HG03025 (cell line): ENCODE results near the gene IRF1.
A peak's percentile ranks its signal among the peaks of the same experiment; 100 is the strongest.
"Not testable (repeated sequence)": the region's sequence is repeated elsewhere in the genome, so short reads cannot be mapped to it uniquely, and the experiment has no call there.

Experiments used
- ATAC-seq: cut with Tn5 transposase; IDR thresholded peaks from one replicate; pipeline ENCODE4 v1.9.1; 2021; ENCODE audit warnings: mild to moderate bottlenecking, moderate library complexity; ENCODE audit not compliant: unreplicated experiment, low FRiP score

IRF1 gene

DNA sequence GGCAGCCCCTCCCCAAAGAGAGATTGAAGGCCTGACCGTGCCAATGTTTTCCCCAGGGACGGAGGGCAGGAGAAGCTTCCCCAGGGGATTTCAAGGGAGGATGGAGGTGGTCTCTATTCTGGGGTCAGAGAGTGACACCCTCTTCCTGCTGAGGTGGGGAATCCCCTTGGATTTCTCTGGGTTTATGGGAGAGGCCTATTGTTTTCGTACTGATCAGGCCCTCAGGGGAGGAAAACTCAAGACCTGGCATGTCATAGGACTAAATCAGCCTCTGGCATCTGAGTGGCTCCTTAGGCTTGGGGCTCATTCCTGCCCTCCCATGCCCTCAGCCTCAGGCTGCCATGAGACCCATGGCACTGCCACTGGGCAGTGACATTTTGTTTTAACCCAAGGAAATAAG, 44.6 kb downstream of the IRF1 start:
- ATAC-seq: no peak

DNA sequence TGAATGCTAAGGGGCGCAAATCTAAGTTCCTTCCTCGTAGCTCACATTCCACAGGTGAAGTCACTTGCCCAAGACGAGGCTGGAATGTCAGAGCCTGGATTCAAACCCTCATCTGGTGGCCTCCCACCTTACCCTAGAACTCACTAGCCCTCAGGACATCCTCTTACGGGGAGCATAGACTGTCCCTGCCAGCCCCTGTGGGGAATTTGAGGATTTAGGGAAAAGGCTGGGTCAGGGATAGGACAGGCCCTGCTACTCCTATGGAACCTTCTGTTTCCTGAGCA, 45.0 kb downstream of the IRF1 start:
- ATAC-seq: no peak

DNA sequence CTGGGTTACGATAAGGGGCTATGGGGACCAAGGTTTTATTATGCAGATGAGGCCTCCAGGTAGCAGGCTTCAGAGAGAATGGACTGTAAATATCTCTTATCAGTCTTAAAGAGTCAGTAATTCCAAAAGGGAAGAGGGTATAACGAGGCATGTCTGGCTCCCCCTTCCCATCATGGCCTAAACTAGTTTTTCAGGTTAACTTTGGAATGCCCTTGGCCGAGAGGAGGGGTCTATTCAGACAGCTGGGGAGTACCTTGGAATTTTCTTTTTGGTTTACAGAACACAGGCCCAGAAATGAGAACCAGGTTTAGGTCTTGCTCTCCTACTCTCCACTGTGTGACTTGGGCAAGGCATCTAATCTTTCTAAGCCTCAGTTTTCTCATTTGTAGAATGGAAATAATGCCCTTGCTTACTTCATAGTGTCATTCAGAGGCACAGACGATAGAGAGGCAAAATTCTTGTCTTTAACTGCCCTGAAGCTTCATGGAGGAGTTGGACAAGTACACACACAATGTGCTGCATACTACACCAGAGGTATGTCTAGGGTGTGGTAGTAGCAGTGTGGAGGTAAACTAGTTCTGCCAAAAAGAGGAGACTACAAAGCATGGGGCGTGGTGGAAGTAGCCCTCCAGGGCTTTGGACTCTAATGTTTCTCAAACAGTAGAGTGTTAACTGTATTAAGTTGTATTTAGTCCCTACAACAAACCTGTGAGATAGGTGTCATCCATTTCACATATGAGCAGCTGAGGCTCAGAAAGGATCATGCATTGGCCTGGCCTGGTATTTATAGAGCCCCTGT, 45.5 kb downstream of the IRF1 start:
- no peak for ATAC-seq

DNA sequence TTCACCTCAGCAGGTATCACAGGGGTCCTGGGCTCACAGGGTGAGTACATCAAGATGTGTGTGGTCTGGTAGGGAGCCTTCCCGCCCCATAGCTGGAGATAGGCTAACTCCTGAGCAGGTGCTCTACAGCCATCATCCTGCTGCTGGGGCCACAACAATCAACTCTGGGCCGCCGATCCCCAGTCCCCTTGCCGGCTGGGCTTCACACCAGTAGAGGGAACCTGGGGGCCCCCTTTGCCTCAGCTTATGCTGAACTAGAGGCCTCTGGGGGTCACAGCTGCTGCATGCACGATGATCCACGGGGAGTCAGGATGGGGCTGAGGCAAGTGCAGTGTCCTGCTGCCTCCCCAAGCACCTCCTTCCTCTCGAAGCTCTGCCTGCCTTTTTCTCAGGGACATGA, 46.5 kb downstream of the IRF1 start:
- no peak for ATAC-seq

DNA sequence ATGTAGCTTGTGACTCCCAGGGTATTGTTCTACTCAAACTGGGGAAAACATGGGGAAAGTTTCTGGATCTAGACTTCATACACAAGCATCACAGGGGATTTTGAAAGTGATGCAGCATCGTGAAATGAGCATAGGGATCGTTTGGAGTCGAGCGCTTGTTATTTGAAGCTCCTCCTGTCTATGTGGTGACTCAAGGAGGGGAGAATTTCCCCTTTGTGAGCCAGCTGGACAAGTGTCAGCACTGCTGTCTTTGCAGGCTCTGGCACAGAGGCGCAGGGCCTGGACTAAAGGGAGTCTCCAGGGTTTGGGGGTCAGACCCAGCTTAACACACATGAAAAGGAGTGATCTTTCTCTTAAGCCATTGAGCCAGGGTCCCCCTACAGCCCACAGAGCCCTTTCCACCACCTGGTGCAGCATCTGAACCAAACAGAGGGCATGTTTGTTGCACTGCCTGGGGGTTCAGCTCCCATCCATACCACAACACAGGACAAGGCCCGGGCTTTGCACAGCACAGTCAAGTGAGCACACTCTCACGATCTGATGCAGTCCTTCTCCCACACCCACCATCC, 51.0 kb downstream of the IRF1 start:
- ATAC-seq: no peak

DNA sequence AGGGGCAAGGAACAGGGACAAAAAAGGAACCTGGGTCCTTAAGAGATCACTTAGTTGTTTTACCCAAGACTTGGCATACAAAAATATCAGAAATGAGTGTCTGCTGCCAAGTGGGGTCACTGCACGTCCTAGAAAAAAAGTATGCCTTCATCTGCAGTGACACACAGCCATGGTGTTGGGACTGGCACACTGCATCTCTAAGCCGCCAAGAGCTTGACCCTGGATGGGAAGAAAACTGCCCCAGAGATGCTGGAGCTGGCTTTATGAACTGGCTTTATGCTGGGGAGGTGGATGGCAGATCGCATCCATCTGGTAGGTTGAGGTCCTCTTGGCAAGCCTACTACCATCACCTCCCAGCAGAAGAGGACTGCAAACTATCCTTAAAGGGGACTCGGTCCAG, 51.7 kb downstream of the IRF1 start:
- ATAC-seq: no peak

DNA sequence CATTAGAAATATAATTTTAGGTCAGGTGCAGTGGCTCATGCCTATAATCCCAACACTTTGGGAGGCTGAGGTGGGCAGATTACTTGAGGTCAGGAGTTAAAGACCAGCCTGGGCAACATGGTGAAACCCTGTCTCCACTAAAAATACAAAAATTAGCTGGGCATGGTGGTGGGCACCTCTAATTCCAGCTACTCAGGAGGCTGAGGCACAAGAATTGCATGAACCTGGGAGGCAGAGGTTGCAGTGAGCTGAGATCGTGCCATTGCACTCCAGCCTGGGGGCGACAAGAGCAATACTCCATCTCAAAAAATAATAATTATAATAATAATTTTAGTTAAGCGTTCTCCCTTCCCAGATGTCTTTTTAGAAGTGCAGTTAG, 52.3 kb downstream of the IRF1 start:
- ATAC-seq: not testable (repeated sequence)

DNA sequence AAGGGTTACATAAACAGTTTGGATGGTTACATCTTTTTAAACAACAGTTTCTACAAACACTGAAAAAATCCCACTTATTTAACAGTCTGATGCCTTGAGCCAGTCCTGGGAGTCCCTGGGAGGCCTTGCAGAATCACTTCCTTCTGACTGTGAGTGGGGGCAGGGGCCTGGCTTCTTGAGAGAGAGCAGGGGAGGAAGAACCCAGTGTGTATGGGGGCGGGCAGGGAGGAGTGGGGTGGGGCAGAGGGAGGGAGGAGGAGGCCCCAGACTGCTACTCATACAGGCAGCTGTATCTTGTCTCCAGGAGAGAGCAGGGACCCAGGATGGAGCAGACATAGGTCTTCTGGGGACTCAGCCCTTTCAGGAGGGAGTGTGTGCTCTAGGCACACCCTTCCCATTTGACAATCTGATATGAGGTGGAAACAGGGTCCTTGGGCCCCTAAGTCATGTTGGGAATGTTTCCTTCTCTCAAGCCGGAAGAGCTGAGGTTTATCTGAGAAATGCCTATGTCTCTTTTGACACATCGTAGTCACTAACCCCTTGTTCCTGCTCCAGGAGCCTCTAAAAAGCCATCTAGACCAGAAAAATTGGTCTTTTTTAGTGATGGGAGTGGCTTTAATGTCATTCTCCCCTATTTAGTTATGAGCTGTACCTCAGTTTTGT, 52.8 kb downstream of the IRF1 start:
- ATAC-seq: peak; percentile 72

DNA sequence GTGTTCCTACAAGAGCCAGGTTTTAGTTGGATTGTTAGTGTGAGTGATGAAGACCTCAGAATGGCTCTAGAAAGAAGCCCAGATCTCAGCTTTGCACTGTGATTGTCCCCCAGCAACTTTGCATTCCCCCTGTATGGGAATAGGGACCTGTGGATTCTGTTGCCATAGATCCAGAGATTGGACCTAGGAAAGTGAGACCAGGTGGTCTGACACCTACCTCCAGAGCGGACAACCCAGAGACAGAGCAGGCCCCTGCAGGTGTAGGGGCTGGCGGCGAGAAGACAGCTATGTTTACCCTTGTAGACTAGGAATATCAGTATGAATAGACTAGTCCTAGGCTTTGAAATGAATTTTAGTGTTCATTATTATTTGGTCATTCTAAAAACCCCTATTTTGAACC, 53.6 kb downstream of the IRF1 start:
- no peak for ATAC-seq

DNA sequence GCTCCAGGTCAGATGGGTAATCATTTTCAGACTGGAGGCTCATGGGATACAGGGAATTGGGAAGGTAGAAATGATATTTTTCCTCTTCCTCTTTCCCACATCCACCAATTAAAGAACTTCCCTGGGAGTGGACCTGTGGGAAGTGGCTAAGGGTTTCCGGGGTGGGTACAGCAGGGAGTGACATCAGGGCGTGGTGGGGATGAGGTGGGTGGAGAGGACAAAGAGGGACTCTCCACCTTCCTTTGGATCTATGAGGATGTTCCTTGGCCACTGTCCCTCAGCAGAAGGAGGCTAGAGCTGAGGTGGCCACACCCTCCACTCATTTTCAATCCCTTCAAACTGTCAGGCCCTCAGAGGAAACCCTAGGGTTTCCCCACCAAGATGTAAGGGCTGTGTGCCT, 54.7 kb downstream of the IRF1 start:
- no peak for ATAC-seq

DNA sequence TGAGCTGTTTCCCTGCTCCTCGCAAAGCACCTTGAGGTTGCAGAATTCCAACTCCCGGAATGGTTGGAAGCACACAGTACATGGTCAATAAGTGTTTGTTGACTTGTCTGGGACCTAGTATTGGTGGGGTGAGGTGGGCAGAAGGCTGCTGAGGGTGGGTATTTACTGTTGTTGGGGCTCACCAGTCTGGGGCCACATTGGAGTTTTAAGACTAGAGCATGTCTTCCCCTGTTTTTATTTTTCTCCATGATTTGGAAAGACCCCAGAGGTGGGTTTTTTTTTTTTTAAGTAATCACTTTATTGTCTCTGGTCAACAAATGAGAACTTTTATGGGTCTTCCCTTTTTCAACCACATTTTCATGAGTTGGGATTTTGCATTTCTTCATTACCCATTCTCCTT, 55.1 kb downstream of the IRF1 start:
- ATAC-seq: no peak

DNA sequence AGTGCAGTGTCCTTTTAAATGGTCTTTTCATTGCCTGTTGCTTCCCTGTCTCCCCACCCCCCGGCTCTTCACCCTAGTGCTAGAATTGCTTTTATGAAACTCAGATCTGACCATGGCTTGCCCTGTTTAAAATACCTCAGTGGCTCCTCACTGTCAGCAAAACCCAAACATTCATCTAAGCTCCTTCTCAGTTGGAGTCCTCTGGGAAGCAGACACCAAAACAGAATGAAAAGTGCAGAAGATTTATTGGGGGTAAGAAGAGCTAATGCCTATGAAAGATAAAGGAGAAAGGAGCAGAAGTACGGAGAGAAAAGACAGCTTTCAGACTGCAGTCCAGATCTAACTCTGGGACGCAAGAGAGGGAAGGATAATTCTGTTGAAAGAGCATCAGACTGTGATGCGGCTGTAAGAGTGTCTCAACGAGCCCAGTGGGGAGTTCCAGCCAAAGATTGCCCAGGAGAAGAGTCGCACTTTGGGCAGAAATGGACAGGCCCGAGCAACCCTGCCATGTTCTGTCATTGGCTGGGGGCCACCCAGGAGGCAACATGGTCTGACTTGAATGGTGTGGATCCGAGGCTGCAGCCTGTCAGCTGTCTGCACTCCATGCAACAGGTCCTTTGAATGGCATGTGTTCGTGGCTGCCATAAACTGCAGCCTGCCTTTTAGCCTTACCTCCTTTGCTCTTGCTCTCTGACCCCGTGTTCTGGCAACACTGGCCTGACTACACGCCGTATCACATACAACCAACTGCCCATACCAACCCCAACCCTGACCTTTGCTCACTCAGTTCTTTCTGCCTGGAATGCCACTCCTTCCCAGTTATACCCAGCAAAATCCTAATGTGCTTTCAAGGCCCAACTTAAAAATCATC, 55.9 kb downstream of the IRF1 start:
- ATAC-seq: no peak

DNA sequence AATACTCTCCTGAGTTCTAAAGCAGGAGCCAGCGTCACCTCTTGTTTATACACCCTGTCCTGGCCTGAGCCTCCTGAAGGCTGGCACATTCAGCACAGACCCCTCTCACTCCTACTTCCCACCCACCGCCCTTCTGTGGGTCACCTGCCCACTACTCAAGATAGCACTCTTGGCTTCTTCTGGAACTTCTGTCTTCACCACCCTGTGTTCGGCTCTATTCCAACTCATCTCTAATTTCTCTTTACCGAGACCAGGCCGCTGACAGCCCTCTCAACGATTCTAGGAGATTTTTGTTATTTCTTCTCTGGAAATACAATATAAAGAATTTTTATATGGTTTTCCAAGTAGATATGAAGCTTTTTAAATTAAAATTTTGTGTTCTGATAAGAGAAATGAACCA, 57.4 kb downstream of the IRF1 start:
- ATAC-seq: no peak

DNA sequence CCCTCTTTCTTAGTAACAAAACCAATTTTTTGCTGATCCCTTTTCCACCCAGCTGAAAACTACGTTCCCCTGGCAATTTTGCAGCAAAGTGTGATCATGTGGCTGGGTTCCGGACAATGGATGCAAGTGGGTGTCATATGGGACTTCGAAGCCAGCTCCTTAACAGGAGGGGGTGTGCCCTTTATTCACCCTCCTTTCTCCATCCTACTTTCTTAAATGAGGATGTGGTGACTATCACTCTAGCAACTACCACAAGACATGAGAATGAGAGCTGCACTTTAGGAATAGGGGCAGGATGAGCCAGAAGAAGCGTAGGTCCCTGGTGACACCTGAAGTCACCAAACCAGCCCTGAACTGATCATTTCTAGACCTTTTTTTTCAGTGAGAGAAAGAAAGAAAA, 58.9 kb downstream of the IRF1 start:
- ATAC-seq: no peak
